WTC11 (cell line): ENCODE results near the gene DMRT2. TPM values are rescaled to one million over a fixed set of nuclear protein-coding genes. Genes with fewer than 3 reads are reported as not detected.

Source experiments
- ATAC-seq: fragments of 200-7000 bp; cut with Tn5 transposase; 2 replicates; pipeline ENCODE4 v1.10.0; 2021; ENCODE audit warnings: mild to moderate bottlenecking, moderate library complexity
- CTCF ChIA-PET: fragments of 300-600 bp; sonication (Branson Sonifier 250); formaldehyde crosslinking; loops from one replicate; lab custom pipeline; 2021; ENCODE audit warnings: antibody characterized with exemption; lab: Charles Lee
- POLR2A ChIA-PET: fragments of 350-600 bp; sonication (Branson Sonifier 250); formaldehyde crosslinking; loops from one replicate; lab custom pipeline; 2021; ENCODE audit warnings: antibody characterized with exemption; lab: Charles Lee
- DNase-seq: peaks from one replicate; pipeline ENCODE4 v3.0.0; 2021; ENCODE audit warnings: low spot score
- H3K27ac Mint-ChIP-seq: 2 replicates; pipeline ENCODE4 v1.8.0; 2021; ENCODE audit warnings: mixed read lengths
- H3K27me3 Mint-ChIP-seq: 2 replicates; pipeline ENCODE4 v1.8.0; 2021; ENCODE audit warnings: low read depth, mild to moderate bottlenecking, moderate library complexity, mixed read lengths
- H3K36me3 Mint-ChIP-seq: 2 replicates; pipeline ENCODE4 v1.8.0; 2021; ENCODE audit warnings: mixed read lengths
- H3K4me1 Mint-ChIP-seq: 2 replicates; pipeline ENCODE4 v1.8.0; 2022; ENCODE audit warnings: mixed read lengths
- H3K4me3 Mint-ChIP-seq: 2 replicates; pipeline ENCODE4 v1.8.0; 2021; ENCODE audit warnings: mild to moderate bottlenecking, moderate library complexity, mixed read lengths
- H3K9me3 Mint-ChIP-seq: 2 replicates; pipeline ENCODE4 v1.8.0; 2021; ENCODE audit warnings: mixed read lengths
- AR ChIP-seq: fragments of 250-450 bp; sonication (Bioruptor Pico); IDR thresholded peaks from 2 replicates; pipeline ENCODE4 v1.9.0; 2021; ENCODE audit warnings: mild to moderate bottlenecking
- ATF1 ChIP-seq: sonication (generic); formaldehyde crosslinking; IDR thresholded peaks from 2 replicates; pipeline ENCODE4 v1.8.1; 2023; ENCODE audit warnings: mild to moderate bottlenecking, moderate library complexity, missing genetic modification reagents
- ATF2 ChIP-seq: sonication (generic); formaldehyde crosslinking; IDR thresholded peaks from 2 replicates; pipeline ENCODE4 v1.8.1; 2022; ENCODE audit warnings: low read depth, missing genetic modification reagents, borderline replicate concordance
- ATF3 ChIP-seq: sonication (generic); formaldehyde crosslinking; conservative IDR thresholded peaks from 2 replicates; pipeline ENCODE4 v1.8.1; 2022; ENCODE audit warnings: mild to moderate bottlenecking, missing genetic modification reagents
- CREB1 ChIP-seq: sonication (generic); formaldehyde crosslinking; IDR thresholded peaks from 2 replicates; pipeline ENCODE4 v1.8.0; 2023; ENCODE audit warnings: mild to moderate bottlenecking, missing genetic modification reagents
- E2F5 ChIP-seq: sonication (generic); formaldehyde crosslinking; IDR thresholded peaks from 2 replicates; pipeline ENCODE4 v1.8.1; 2022; ENCODE audit warnings: mild to moderate bottlenecking, moderate library complexity, missing genetic modification reagents
- ERG ChIP-seq: fragments of 250-450 bp; sonication (Bioruptor Pico); IDR thresholded peaks from 2 replicates; pipeline ENCODE4 v1.8.0; 2021; ENCODE audit warnings: mild to moderate bottlenecking
- GTF2I ChIP-seq: fragments of 250-450 bp; sonication (Bioruptor Pico); conservative IDR thresholded peaks from 2 replicates; pipeline ENCODE4 v1.4.0; 2021; ENCODE audit warnings: mild to moderate bottlenecking
- MLX ChIP-seq: sonication (generic); formaldehyde crosslinking; IDR thresholded peaks from 2 replicates; pipeline ENCODE4 v1.8.1; 2023; ENCODE audit warnings: mild to moderate bottlenecking, missing genetic modification reagents, moderate library complexity
- MXD4 ChIP-seq: fragments of 250-450 bp; sonication (Bioruptor Pico); IDR thresholded peaks from 2 replicates; pipeline ENCODE4 v1.8.0; 2021; ENCODE audit warnings: mild to moderate bottlenecking, moderate library complexity, borderline replicate concordance
- NR1H2 ChIP-seq: sonication (generic); formaldehyde crosslinking; IDR thresholded peaks from 2 replicates; pipeline ENCODE4 v1.9.0; 2021; ENCODE audit warnings: mild to moderate bottlenecking, moderate library complexity, missing genetic modification reagents
- RORB ChIP-seq: fragments of 250-450 bp; sonication (Bioruptor Pico); IDR thresholded peaks from 2 replicates; pipeline ENCODE4 v1.9.0; 2021; ENCODE audit warnings: mild to moderate bottlenecking
- SP1 ChIP-seq: sonication (generic); formaldehyde crosslinking; conservative IDR thresholded peaks from 2 replicates; pipeline ENCODE4 v1.8.1; 2022; ENCODE audit warnings: missing genetic modification reagents
- TEAD1 ChIP-seq: sonication (generic); formaldehyde crosslinking; IDR thresholded peaks from 2 replicates; pipeline ENCODE4 v1.8.0; 2022; ENCODE audit warnings: mild to moderate bottlenecking, missing genetic modification reagents
- TEAD4 ChIP-seq: sonication (generic); formaldehyde crosslinking; IDR thresholded peaks from 2 replicates; pipeline ENCODE4 v1.8.0; 2022; ENCODE audit warnings: mild to moderate bottlenecking, missing genetic modification reagents
- ZBTB21 ChIP-seq: sonication (generic); formaldehyde crosslinking; IDR thresholded peaks from 2 replicates; pipeline ENCODE4 v1.8.1; 2023; ENCODE audit warnings: mild to moderate bottlenecking, missing genetic modification reagents, borderline replicate concordance
- ZBTB43 ChIP-seq: sonication (generic); formaldehyde crosslinking; IDR thresholded peaks from 2 replicates; pipeline ENCODE4 v1.8.1; 2023; ENCODE audit warnings: mild to moderate bottlenecking, missing genetic modification reagents
- ZNF671 ChIP-seq: fragments of 250-450 bp; sonication (Bioruptor Pico); IDR thresholded peaks from 2 replicates; pipeline ENCODE4 v1.8.0; 2021; ENCODE audit warnings: mild to moderate bottlenecking
- total RNA-seq: library from RNA; stranded (reverse); gene quantifications from 3 replicates; pipeline ENCODE4 v1.2.3, GENCODE V29; 2021

DMRT2 gene
- total RNA-seq, 1 experiment from 2014 or later: not detected

GRCh38 chr9:1077616-1078015 lies 27.5 kb downstream of the DMRT2 start (continued):
- TF ChIP-seq SP1 (no peak), AR (CRISPR knock-in tag) (no peak), RORB (no peak)

GRCh38 chr9:1083325-1083913 lies 33.3 kb downstream of the DMRT2 start:
- H3K27ac Mint-ChIP-seq: no peak overlapping the region
- TF ChIP-seq CREB1 (CRISPR knock-in tag) (no peak), ATF1 (CRISPR knock-in tag) (no peak), E2F5 (no peak), NR1H2 (CRISPR knock-in tag) (no peak), MXD4 (CRISPR knock-in tag) (no peak), TEAD4 (no peak), TEAD1 (no peak), ZBTB43 (no peak)
- ChIA-PET POLR2A (no interaction called here), CTCF (no interaction called here)
- H3K4me3 Mint-ChIP-seq: peak overlapping the region; percentile 58
- ATAC-seq (peak; percentile 92), DNase-seq (peak; percentile 64)
- peaks cover 18% of the 10 kb centered on the region for H3K27me3 Mint-ChIP-seq
- H3K9me3 Mint-ChIP-seq: no peaks in the 10 kb centered on the region
- H3K36me3 Mint-ChIP-seq: no peaks in the 10 kb centered on the region
- H3K4me1 Mint-ChIP-seq: peaks cover 17% of the 10 kb centered on the region

- ChIA-PET CTCF (no interaction called here), POLR2A (no interaction called here)
- no peak for TF ChIP-seq ZBTB21 (CRISPR knock-in tag)
- no peak for TF ChIP-seq NR1H2 (CRISPR knock-in tag)
- no peak for TF ChIP-seq ATF2 (CRISPR knock-in tag)
- TF ChIP-seq MLX (CRISPR knock-in tag): no peak
- TF ChIP-seq GTF2I (CRISPR knock-in tag): no peak
- no peak for TF ChIP-seq ATF3 (CRISPR knock-in tag)
- TF ChIP-seq ZNF671: no peak
- TF ChIP-seq ERG (CRISPR knock-in tag): no peak
- no peak for ATAC-seq
- H3K4me1 Mint-ChIP-seq: peaks cover 15% of the 10 kb centered on the region
- DNase-seq: no peak
- no peak overlapping the region for H3K27ac Mint-ChIP-seq
- H3K36me3 Mint-ChIP-seq: no peaks in the 10 kb centered on the region
- H3K9me3 Mint-ChIP-seq: no peaks in the 10 kb centered on the region
- no peak overlapping the region for H3K4me3 Mint-ChIP-seq
- peaks cover 16% of the 10 kb centered on the region for H3K27me3 Mint-ChIP-seq
Measured at GRCh38 chr9:1085086-1085485, 34.9 kb downstream of the DMRT2 start.
